Bronchial epithelial cell (primary cell): ENCODE results near the gene PLEKHM3. TPM values are rescaled to one million over a fixed set of nuclear protein-coding genes. Genes with fewer than 3 reads are reported as not detected.

Source experiments
- DNase-seq: peaks from one replicate; pipeline ENCODE4 v3.0.0-alpha.2; 2010; ENCODE audit warnings: low read depth
- FAIRE-seq: peaks from 2 replicates; lab custom pipeline; 2011; peaks lifted over from hg19 to GRCh38; lab: Jason Lieb, UNC
- H3K27me3 ChIP-seq: 2 replicates; pipeline ENCODE4 v1.5.1; 2011; ENCODE audit warnings: low read length; ENCODE audit not compliant: control insufficient read depth, insufficient read depth
- H3K36me3 ChIP-seq: 2 replicates; pipeline ENCODE4 v1.5.1; 2011; ENCODE audit warnings: low read length; ENCODE audit not compliant: control insufficient read depth, insufficient read depth
- H3K4me3 ChIP-seq: 2 replicates; pipeline ENCODE4 v1.5.1; 2011; ENCODE audit warnings: mild to moderate bottlenecking, low read depth, low read length, control low read depth
- total RNA-seq: library from RNA; depleted of rRNA; stranded (reverse); fragments of >200 nt; gene quantifications from 2 replicates; pipeline ENCODE4 v1.2.1, GENCODE V29; 2014
- TF ChIP-seq, protein P1 (sequence below): IDR thresholded peaks from 2 replicates; pipeline ENCODE4 v1.5.1; 2011; ENCODE audit warnings: mild to moderate bottlenecking, moderate library complexity, low read length, control low read depth, inconsistent platforms; ENCODE audit not compliant: insufficient read depth, severe bottlenecking

The PLEKHM3 gene
- total RNA-seq, 1 donor from 2014 or later = 9.5 TPM

DNA sequence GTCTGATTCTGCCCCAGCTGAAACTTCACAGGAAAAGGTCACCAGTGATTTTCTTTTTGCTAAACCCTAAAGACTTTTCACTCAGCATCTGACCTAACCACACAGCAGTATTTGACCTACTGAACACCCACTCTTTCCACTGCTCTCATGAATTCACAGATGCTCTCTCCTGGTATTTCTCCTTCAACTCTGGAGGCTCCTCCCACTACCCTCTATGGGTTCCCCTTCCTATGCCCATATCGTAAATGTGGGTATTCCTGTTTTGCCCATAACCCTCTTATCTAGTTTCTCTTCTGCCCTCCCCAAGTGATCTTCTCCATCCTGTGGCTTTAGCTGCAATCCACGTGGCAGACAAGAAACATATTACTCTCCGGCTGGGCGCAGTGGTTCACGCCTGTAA lies 7.6 kb downstream of the PLEKHM3 start:
- no peaks in the 10 kb centered on the region for H3K27me3 ChIP-seq
- H3K4me3 ChIP-seq = no peak overlapping the region
- TF ChIP-seq, protein P1, sequence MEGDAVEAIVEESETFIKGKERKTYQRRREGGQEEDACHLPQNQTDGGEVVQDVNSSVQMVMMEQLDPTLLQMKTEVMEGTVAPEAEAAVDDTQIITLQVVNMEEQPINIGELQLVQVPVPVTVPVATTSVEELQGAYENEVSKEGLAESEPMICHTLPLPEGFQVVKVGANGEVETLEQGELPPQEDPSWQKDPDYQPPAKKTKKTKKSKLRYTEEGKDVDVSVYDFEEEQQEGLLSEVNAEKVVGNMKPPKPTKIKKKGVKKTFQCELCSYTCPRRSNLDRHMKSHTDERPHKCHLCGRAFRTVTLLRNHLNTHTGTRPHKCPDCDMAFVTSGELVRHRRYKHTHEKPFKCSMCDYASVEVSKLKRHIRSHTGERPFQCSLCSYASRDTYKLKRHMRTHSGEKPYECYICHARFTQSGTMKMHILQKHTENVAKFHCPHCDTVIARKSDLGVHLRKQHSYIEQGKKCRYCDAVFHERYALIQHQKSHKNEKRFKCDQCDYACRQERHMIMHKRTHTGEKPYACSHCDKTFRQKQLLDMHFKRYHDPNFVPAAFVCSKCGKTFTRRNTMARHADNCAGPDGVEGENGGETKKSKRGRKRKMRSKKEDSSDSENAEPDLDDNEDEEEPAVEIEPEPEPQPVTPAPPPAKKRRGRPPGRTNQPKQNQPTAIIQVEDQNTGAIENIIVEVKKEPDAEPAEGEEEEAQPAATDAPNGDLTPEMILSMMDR = no peak
- FAIRE-seq (no peak), DNase-seq (no peak)
- no peaks in the 10 kb centered on the region for H3K36me3 ChIP-seq

DNA sequence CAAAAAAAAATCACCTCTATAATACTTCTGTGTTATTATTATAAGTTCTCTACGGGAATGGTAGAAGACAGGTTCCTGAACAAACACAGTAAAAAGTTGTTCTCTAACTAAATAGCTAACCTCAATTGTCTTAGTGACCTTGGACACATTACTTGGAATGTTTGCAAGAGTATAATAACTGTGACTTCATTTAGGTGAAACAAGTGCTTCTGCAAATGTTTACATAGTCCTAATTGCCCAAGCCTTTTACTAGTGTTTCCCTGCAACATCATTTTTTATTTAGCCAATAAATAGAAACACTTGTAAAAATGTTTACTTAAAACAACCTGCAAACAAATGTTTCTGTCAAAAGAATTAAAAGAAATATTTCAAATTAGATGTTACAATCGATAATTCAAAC lies 9.9 kb downstream of the PLEKHM3 start:
- no peak overlapping the region for H3K4me3 ChIP-seq
- H3K36me3 ChIP-seq = no peaks in the 10 kb centered on the region
- FAIRE-seq (no peak), DNase-seq (no peak)
- H3K27me3 ChIP-seq = no peaks in the 10 kb centered on the region
- TF ChIP-seq, protein P1 = no peak

GRCh38 chr2:208013285-208014178 lies 11.8 kb downstream of the PLEKHM3 start:
- DNase-seq (peak; percentile 31), FAIRE-seq (no peak)

DNA sequence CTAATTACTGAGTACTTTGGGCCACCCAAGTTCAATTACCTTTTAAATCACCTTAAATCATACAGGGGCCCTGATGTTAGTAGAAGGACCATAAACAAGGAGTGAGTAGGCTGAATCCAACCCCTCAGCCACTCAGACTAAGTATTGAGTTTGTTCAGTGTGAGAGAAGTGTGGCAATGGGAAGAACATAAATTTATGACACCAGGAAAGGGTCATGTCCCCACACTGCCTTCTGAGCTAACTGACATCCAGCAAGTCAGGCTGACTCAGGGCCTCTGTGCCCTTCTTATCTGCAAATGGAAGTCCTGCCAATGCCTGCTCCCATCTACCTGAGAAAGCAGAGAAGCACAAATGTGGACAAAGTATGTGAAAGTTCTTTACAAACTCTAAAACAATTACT lies 12.9 kb downstream of the PLEKHM3 start:
- H3K4me3 ChIP-seq = no peak overlapping the region
- no peaks in the 10 kb centered on the region for H3K27me3 ChIP-seq
- no peak for FAIRE-seq
- no peaks in the 10 kb centered on the region for H3K36me3 ChIP-seq
- no peak for DNase-seq
- TF ChIP-seq, protein P1 = no peak

More at GRCh38 chr2:208013285-208014178, 11.8 kb downstream of the PLEKHM3 start:
- no peaks in the 10 kb centered on the region for H3K36me3 ChIP-seq
- no peak overlapping the region for H3K4me3 ChIP-seq
- H3K27me3 ChIP-seq = no peaks in the 10 kb centered on the region
- TF ChIP-seq, protein P1 = no peak

DNA sequence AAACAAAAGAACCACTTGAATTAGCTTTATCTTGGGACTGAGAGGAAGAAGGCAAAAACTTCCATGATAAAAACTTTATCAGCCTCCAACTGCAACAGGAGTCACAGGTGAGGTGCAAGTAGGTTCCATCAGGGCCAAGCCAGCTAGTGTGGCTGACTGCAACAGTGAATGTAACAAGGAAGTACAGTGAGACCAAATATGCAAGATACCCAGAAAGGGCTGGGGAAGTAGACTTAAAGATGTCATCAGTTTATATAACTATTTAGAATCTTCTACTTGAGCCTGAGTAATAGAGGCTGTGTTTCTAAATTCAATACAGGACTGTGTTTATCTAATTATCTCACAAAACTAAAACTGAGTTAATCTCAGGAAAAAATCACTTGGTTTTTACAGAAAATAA lies 14.8 kb downstream of the PLEKHM3 start:
- H3K27me3 ChIP-seq = no peaks in the 10 kb centered on the region
- TF ChIP-seq, protein P1 = no peak
- FAIRE-seq (no peak), DNase-seq (no peak)
- H3K36me3 ChIP-seq = no peaks in the 10 kb centered on the region
- H3K4me3 ChIP-seq = no peak overlapping the region
